ENCODE results near the gene TMBIM6. TPM values are rescaled to one million over a fixed set of nuclear protein-coding genes. Genes with fewer than 3 reads are reported as not detected.
A peak's percentile ranks its signal among the peaks of the same experiment; 100 is the strongest.
"Not testable (repeated sequence)": the region's sequence is repeated elsewhere in the genome, so short reads cannot be mapped to it uniquely, and the experiment has no call there.

The TMBIM6 gene
- total RNA-seq, 1 experiment from 2014 or later: 867 TPM

DNA sequence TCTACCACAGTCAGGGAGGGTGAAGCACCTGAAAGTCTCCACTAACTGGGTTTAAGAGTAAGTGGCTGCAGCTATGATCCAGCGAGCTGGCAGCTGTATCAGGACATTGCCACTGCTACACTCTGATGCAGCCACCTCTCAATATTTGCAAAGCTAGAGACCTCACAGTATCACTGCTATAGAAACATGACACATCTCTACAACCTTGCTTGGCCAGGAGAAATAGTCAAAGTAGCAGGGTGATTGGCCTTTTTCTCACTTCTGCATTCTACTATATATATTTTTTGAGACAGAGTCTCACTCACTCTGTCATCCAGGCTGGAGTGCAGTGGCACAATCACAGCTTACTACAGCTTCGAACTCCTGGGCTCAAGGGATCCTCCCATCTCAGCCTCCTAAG lies 24.8 kb upstream of the TMBIM6 start:
- no peaks in the 10 kb centered on the region for H3K27me3 ChIP-seq (replicated peaks; ENCODE audit: control insufficient read depth, insufficient read depth, low read length)
- H3K9me3 ChIP-seq: no peaks in the 10 kb centered on the region
- H3K27ac Mint-ChIP-seq (ENCODE audit: unreplicated experiment): no peak overlapping the region
- no peak overlapping the region for H3K4me3 Mint-ChIP-seq (ENCODE audit: unreplicated experiment)
- intact Hi-C loops (cut with micrococcal nuclease; ENCODE audit: unreplicated experiment): no loop called here
- no peaks in the 10 kb centered on the region; the same call in 1 of the 2 replicates for H3K4me1 ChIP-seq
- ChIA-PET CTCF (interaction anchor here (1.3 kb wide), 1 partner anchor 25 kb away, joined by 6 read pairs; the partner anchor contains the start of gene TMBIM6), POLR2A (no interaction called here)
- H3K27me3 Mint-ChIP-seq (ENCODE audit: insufficient read depth, unreplicated experiment): peaks cover 15% of the 10 kb centered on the region
- no peak overlapping the region for H3K4me3 ChIP-seq (ENCODE audit: low read depth, low read length)
- TF ChIP-seq, protein P1, sequence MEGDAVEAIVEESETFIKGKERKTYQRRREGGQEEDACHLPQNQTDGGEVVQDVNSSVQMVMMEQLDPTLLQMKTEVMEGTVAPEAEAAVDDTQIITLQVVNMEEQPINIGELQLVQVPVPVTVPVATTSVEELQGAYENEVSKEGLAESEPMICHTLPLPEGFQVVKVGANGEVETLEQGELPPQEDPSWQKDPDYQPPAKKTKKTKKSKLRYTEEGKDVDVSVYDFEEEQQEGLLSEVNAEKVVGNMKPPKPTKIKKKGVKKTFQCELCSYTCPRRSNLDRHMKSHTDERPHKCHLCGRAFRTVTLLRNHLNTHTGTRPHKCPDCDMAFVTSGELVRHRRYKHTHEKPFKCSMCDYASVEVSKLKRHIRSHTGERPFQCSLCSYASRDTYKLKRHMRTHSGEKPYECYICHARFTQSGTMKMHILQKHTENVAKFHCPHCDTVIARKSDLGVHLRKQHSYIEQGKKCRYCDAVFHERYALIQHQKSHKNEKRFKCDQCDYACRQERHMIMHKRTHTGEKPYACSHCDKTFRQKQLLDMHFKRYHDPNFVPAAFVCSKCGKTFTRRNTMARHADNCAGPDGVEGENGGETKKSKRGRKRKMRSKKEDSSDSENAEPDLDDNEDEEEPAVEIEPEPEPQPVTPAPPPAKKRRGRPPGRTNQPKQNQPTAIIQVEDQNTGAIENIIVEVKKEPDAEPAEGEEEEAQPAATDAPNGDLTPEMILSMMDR (IDR thresholded peaks at IDR 0.05; ENCODE audit: insufficient read depth in 1 of 2, low read depth in 1 of 2, low read length in 1 of 2, severe bottlenecking in 1 of 2, unreplicated experiment in 1 of 2): no peak
- H3K9me3 Mint-ChIP-seq (ENCODE audit: unreplicated experiment): no peaks in the 10 kb centered on the region
- no peaks in the 10 kb centered on the region for H3K36me3 ChIP-seq (ENCODE audit: control insufficient read depth, insufficient read depth, low read length)
- DNase-seq: no peak
- no peaks in the 10 kb centered on the region for H3K36me3 Mint-ChIP-seq (ENCODE audit: insufficient read depth, unreplicated experiment)
- BruUV-seq (replicated peaks): no TSS peak
- no peaks in the 10 kb centered on the region for H3K4me1 Mint-ChIP-seq (ENCODE audit: low read depth, unreplicated experiment)

- POLR2A ChIA-PET; BruUV-seq (replicated peaks); H3K27ac Mint-ChIP-seq (ENCODE audit: unreplicated experiment); intact Hi-C loops (cut with micrococcal nuclease; ENCODE audit: unreplicated experiment); H3K36me3 ChIP-seq (ENCODE audit: control insufficient read depth, insufficient read depth, low read length); DNase-seq; H3K27me3 ChIP-seq (replicated peaks; ENCODE audit: control insufficient read depth, insufficient read depth, low read length); H3K4me3 ChIP-seq (ENCODE audit: low read depth, low read length); H3K9me3 ChIP-seq; H3K36me3 Mint-ChIP-seq (ENCODE audit: insufficient read depth, unreplicated experiment); H3K4me3 Mint-ChIP-seq (ENCODE audit: unreplicated experiment); H3K4me1 ChIP-seq; H3K9me3 Mint-ChIP-seq (ENCODE audit: unreplicated experiment); H3K4me1 Mint-ChIP-seq (ENCODE audit: low read depth, unreplicated experiment): not testable (repeated sequence)
- CTCF ChIA-PET: interaction anchor here (0.6 to 0.9 kb wide), 2 partner anchors 8 to 56 kb away, joined by 3 to 4 read pairs; no protein-coding TSS in a partner anchor
- H3K27me3 Mint-ChIP-seq (ENCODE audit: insufficient read depth, unreplicated experiment): peaks cover 13% of the 10 kb centered on the region
Observed at GRCh38 chr12:49717800-49718199, 23.6 kb upstream of the TMBIM6 start.

DNA sequence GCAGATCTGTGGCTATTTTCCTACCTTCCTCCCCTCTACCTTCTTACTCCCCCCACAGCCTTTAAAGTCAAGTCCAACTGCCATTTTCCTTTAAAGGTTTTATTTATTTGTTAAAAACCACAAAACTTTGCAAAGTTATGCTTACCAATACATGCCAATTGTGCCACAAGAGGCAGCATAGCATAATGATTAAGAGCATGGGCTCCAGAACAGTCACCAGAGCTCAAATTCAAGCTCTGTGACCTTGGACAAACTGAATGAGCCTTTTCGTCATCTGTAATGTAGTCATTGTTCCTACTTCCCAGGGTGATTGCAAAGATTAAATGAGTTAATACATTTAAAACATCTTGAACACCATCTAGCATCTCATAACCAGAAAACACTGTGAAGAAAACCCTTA lies 21.1 kb upstream of the TMBIM6 start:
- BruUV-seq (replicated peaks): no TSS peak
- no peak overlapping the region for H3K4me3 ChIP-seq (ENCODE audit: low read depth, low read length)
- intact Hi-C loops (cut with micrococcal nuclease; ENCODE audit: unreplicated experiment): no loop called here
- Mint-ChIP-seq H3K27ac (ENCODE audit: unreplicated experiment) (no peak overlapping the region), H3K4me3 (ENCODE audit: unreplicated experiment) (no peak overlapping the region), H3K9me3 (ENCODE audit: unreplicated experiment) (no peaks in the 10 kb centered on the region), H3K4me1 (ENCODE audit: low read depth, unreplicated experiment) (no peaks in the 10 kb centered on the region), H3K36me3 (ENCODE audit: insufficient read depth, unreplicated experiment) (no peaks in the 10 kb centered on the region), H3K27me3 (ENCODE audit: insufficient read depth, unreplicated experiment) (peaks cover 13% of the 10 kb centered on the region)
- CTCF ChIA-PET: interaction anchor here (1.2 kb wide), 1 partner anchor 21 kb away, joined by 7 read pairs; the partner anchor contains the start of gene TMBIM6
- no peaks in the 10 kb centered on the region for H3K9me3 ChIP-seq
- DNase-seq: no peak
- no peaks in the 10 kb centered on the region; the same call in 1 of the 2 replicates for H3K4me1 ChIP-seq
- POLR2A ChIA-PET: interaction anchor here (1.7 kb wide), 1 partner anchor 21 kb away, joined by 12 read pairs; the partner anchor contains the start of gene TMBIM6
- no peaks in the 10 kb centered on the region for H3K36me3 ChIP-seq (ENCODE audit: control insufficient read depth, insufficient read depth, low read length)
- no peaks in the 10 kb centered on the region for H3K27me3 ChIP-seq (replicated peaks; ENCODE audit: control insufficient read depth, insufficient read depth, low read length)
- TF ChIP-seq, protein P1 (IDR thresholded peaks at IDR 0.05; ENCODE audit: insufficient read depth in 1 of 2, low read depth in 1 of 2, low read length in 1 of 2, severe bottlenecking in 1 of 2, unreplicated experiment in 1 of 2): peak in 1 of 2 experiments; percentile 33

DNA sequence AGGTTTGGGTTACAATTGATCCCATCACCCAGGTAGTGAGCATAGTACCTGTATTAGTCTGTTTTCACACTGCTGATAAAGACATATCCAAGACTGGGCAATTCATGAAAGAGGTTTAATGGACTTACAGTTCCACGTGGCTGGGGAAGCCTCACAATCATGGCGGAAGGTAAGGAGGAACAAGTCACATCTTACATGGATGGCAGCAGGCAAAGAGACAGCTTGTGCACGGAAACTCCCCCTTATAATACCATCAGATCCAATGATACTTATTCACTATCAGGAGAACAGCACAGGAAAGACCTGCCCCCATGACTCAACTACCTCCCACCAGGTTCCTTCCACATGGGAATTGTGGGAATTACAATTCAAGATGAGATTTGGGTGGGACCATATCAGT lies 20.0 kb upstream of the TMBIM6 start:
- H3K27me3 Mint-ChIP-seq (ENCODE audit: insufficient read depth, unreplicated experiment): peaks cover 13% of the 10 kb centered on the region
- H3K4me3 ChIP-seq (ENCODE audit: low read depth, low read length); H3K27me3 ChIP-seq (replicated peaks; ENCODE audit: control insufficient read depth, insufficient read depth, low read length); BruUV-seq (replicated peaks); DNase-seq; H3K9me3 Mint-ChIP-seq (ENCODE audit: unreplicated experiment); H3K36me3 Mint-ChIP-seq (ENCODE audit: insufficient read depth, unreplicated experiment); intact Hi-C loops (cut with micrococcal nuclease; ENCODE audit: unreplicated experiment); H3K4me1 Mint-ChIP-seq (ENCODE audit: low read depth, unreplicated experiment); H3K4me1 ChIP-seq; H3K36me3 ChIP-seq (ENCODE audit: control insufficient read depth, insufficient read depth, low read length); H3K27ac Mint-ChIP-seq (ENCODE audit: unreplicated experiment); H3K4me3 Mint-ChIP-seq (ENCODE audit: unreplicated experiment); H3K9me3 ChIP-seq; CTCF ChIA-PET: not testable (repeated sequence)
- POLR2A ChIA-PET: interaction anchor here (1.7 kb wide), 1 partner anchor 20 kb away, joined by 12 read pairs; the partner anchor contains the start of gene TMBIM6
